Measurements from ENCODE around the gene KCNMB2.

- TF ChIP-seq CTCF (IDR thresholded peaks at IDR 0.05; ENCODE audit: borderline replicate concordance, extremely low read depth, low read length, poor library complexity, severe bottlenecking) (no peak), EZH2 (IDR thresholded peaks at IDR 0.05; ENCODE audit: borderline replicate concordance, low read depth, low read length, severe bottlenecking) (no peak)
Observed at GRCh38 chr3:178765472-178765871, 229.2 kb downstream of the KCNMB2 start.

Data from DND-41 (cell line).